Activated CD4-positive, CD25-positive, alpha-beta regulatory T cell (primary cell): ENCODE data around the gene MARCHF4.

ENCODE experiments used
- DNase-seq, 4 experiments: peaks; one replicate each; lab custom pipeline; 2025; lab: John Stamatoyannopoulos, UW

Gene MARCHF4

DNA sequence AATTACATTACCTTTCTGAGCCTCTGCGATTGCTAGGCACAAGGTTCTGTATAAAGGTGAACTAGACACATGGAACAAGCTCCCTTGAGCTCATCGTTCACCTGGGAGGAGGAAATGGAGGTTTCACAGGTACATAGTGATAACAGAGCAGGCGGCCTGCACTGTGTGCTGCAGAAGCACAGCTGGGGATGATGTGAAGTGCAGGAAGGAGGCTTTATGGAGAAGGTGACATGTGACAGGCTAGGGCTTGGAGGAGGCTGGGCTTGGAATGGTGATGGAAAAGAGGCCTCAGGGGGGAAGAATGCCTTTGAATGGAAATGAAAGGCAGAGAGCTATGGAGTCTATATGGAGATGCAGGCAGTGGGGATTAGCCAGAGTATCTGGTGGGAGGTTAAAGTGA lies 22.9 kb downstream of the MARCHF4 start:
- no peak for DNase-seq

- no peak for DNase-seq
These were observed 23.5 kb downstream of the MARCHF4 start for GRCh38 chr2:216348756-216349308.

DNA sequence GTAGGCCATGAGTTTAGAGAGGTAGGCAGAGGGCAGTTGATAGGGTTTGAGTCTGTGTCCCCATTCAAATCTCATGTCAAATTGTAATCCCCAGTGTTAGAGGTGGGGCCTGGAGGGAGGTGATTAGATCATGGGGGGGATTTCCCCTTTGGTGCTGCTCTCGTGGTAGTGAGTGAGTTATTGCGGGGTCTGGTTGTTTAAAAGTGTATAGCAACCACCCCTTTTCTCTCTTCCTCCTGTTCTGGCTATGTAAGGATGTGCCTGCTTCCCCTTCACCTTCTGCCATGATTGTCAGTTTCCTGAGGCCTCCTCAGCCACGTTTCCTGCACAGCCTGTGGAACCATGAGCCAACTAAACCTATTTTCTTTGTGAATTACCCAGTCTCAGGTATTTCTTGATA lies 25.5 kb downstream of the MARCHF4 start:
- DNase-seq: no peak

DNA sequence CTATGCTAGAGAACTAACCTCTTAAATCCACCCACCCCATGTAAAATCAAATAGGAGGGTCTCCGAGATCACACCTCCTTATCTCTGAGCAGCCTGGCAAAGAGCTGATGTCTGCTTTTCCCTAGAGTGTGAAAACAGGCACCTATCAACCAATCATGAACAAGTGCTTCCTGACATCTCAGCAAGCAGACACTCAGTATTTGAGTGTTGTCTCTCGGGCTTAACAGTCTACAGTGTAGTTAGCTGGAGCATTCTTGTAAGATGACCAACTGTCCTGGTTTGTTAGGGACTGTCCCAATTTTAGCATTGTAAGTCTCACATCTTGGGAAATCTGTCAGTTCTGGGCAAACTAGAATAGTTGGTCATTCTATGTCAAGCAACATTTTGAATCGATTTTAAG lies 26.4 kb downstream of the MARCHF4 start:
- no peak for DNase-seq

GRCh38 chr2:216344950-216345300 lies 27.4 kb downstream of the MARCHF4 start:
- no peak for DNase-seq

DNA sequence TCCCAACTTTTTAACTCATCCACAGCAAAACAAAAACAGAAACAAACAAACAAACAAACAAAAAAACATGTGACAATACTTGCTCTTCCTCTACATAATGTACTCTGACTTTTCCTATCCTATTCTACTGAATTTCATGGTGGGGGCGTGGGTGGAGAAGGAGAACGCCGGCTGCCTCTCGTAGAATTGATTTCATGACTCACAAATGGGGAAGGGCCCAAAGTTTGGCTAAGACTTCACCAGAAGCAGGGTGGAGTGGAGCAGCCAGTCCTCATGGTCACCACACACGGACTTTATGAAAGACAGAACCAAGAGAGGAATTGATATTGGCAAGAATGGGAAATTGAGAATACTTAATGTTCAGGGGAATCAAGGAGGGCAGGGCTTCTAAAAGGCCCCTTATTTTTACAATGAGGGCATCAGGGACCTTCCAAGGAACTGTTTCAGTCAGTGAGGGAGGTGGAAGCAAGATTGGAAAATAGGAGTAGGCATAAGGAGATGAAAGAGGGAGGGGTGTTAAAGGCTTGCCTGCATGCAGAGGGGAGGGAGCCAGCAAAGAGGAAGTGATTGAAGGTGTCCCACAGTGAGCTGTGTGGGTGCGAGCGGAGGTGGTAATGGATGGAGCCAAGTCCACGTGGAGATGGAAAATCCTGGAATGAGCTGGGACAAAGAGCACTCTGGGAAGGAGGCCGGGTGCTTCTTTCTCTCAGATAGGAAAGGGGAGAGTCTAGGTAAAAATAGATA lies 27.9 kb downstream of the MARCHF4 start:
- no peak for DNase-seq

- DNase-seq: no peak
These were observed 28.9 kb downstream of the MARCHF4 start for GRCh38 chr2:216343221-216343980.

DNA sequence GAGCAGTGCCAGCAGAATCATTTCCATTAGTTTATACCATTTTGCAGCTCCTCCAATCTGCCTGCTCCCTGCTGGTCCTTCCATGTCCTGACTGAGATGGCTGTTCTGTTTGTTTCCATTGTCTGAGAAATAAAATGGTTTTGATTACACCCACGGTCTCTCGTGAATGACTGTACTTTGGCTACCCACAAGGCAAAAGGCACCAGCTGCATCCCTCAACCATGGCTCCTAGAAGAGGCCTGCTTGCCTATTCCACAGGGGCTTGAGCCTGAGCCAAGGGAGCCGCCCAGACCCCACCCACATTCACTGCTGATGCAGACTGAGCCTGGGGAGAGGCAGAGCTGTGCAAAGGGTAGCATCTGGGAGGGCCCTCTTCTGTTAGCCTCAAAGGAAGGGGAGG lies 31.2 kb downstream of the MARCHF4 start:
- DNase-seq: no peak

GRCh38 chr2:216340280-216340631 lies 32.0 kb downstream of the MARCHF4 start:
- no peak for DNase-seq

DNA sequence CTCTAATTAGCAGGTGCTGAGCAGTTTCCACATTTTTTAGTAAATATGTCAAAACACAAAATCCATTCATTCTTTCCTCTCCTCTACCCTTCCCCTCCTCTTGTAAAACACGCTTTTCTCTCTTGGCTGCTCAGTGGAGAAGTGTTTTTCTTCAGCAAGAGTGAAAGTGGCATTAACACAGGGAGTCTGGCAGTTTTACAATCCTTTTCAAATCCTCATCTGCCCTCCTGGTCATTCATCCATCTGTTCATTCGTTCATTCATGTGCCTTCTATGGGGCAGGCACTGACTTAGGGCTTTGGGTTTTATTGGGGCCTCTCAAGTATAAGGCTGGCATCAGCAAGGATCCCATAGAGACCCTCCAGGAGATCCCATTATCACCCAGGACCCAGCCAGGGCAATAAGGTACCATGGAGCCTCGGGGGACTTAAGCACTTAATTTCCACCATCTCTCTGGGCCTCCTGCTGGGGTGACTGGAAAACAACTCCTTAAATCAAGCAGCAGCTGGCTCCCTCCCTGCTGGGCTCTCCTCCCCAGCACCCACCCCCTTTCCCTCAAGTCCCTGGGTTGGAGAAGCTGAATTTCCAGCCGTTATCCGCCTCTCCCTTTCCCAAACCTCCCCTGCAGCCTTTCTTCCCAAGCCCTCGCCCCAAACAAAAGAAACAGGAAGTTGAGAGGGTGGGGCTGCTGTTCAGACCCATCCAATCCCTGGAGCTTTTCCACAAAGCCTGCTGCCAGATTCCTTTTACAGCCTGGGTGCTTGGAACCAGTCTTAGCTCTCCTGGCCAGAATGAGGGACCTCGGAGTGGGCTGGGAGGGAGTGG lies 32.6 kb downstream of the MARCHF4 start:
- no peak for DNase-seq

DNA sequence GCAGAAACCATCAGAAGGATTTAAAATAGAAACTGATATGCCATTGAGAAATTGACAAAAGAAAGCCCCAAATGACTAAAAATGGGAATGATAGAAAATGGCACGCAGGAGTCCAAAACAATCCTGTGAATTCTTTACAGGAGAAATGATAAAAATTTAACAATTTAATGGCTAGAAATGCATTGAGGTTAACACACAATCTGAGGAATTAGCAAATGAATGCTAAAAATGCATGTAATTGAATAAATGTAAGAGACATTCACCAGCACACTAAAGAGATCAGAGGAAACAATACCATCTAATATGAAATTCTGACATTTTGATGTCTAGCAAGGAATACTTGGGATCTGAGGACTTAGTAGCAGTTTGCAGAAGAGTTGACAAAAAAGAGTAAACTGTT lies 37.0 kb downstream of the MARCHF4 start:
- no peak for DNase-seq

DNA sequence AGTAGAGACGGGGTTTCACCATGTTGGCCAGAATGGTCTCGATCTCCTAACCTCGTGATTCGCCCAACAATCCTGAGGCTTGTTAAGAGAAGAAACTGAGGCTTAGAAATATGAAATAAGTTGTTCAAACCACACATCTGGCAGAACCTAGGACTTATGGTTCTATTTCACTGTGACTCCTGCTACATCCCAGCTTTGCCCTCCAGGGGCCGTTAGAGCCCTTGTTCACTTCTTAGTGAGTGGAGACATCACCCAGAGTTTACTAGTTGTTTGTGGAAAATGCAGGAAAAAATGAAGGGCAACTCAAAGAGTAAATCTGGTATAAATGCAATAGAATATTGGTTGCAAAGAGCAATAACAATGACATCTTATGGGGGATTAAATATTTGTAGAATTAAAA lies 43.9 kb downstream of the MARCHF4 start:
- DNase-seq: no peak

DNA sequence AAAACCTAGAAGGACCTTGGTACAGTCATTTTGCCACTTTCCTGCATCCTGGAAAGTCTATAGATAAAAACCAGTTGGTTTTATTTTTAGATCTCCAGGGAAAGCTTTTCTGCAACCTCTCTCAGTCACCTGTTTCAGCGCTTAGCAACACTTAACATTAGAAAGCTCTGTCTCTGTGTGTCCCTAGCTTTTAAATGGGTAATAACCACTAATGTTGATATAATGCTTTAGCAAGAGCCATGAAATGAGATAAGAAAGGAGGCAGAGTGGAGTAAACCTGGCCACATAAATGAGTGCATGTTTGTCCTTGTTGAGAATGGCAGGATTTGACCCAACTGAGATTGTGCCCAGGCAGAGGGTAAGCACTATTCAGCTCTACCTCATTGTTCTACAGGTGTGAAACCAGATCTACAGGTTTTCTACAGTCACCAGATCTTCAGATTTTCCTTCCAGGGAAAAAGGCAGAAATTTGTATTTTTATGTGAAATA lies 44.8 kb downstream of the MARCHF4 start:
- no peak for DNase-seq
